GM12872 (cell line): ENCODE measurements around the gene ELMO1.

Source experiments
- TF ChIP-seq, protein P1 (sequence below): IDR thresholded peaks from 3 replicates; pipeline ENCODE4 v1.5.1; 2011; ENCODE audit warnings: low read depth, mild to moderate bottlenecking, low read length, moderate library complexity; ENCODE audit not compliant: insufficient read depth

Gene ELMO1

DNA sequence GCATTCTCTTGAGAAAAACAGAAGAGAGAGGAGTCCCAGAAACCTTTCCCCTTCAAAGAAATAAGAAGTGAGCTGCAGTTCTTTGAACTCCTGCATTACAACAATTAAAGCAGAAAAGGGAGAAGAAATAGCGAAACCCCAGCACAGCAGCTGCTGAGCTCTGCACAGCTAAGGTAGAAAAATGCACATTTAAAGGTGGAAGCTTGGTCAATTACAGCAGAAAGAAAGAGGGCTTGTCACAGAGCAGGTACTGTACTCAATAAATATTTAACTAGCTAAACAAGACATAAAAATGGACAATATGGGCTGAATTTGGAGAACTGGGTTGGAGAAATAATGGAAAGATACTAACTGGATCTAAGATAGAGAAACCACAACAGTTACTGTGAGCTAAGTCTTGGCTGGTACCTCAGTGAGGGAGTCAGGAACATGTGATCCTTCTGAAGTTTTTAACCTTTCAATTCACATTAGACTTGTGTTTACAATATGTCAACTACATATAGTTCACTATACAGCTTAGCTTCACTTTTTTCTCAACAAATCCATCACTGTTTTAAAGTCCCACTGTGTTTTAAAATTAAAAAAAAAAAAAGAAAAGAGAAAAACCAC lies 332.5 kb downstream of the ELMO1 start:
- TF ChIP-seq, protein P1, sequence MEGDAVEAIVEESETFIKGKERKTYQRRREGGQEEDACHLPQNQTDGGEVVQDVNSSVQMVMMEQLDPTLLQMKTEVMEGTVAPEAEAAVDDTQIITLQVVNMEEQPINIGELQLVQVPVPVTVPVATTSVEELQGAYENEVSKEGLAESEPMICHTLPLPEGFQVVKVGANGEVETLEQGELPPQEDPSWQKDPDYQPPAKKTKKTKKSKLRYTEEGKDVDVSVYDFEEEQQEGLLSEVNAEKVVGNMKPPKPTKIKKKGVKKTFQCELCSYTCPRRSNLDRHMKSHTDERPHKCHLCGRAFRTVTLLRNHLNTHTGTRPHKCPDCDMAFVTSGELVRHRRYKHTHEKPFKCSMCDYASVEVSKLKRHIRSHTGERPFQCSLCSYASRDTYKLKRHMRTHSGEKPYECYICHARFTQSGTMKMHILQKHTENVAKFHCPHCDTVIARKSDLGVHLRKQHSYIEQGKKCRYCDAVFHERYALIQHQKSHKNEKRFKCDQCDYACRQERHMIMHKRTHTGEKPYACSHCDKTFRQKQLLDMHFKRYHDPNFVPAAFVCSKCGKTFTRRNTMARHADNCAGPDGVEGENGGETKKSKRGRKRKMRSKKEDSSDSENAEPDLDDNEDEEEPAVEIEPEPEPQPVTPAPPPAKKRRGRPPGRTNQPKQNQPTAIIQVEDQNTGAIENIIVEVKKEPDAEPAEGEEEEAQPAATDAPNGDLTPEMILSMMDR, result no peak

DNA sequence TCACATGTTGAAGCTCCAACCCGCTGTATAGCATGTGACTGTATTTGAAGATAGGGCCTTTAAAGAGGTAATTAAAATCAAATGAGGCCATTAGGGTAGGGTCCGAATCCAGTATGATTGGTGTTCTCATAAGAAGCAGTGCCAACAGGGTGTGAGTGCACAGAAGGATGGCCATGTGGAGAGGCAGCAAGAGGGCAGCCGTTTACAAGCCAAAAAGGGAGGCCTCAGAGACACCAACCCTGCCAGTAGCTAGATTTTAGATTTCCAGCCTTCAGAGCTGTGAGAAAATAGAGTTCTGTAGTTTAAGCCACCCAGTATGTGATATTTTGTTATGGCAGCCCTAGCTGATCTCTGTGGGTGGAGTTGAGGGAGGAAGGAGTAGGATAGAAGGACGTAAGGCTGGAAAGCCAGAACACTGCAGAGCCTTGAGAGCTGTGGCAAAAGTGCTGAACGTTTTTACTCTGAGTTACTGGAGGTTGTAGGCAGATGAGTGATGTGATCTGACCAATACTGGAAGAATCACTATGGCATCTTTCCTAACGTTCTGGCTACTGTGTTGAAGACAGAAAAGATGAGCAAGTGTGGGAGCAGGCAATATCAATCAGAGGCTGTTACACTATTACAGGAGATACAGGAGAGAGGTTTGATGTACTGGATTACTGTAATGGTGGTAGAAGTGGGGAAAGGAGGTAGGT lies 334.9 kb downstream of the ELMO1 start:
- TF ChIP-seq, protein P1, result no peak

DNA sequence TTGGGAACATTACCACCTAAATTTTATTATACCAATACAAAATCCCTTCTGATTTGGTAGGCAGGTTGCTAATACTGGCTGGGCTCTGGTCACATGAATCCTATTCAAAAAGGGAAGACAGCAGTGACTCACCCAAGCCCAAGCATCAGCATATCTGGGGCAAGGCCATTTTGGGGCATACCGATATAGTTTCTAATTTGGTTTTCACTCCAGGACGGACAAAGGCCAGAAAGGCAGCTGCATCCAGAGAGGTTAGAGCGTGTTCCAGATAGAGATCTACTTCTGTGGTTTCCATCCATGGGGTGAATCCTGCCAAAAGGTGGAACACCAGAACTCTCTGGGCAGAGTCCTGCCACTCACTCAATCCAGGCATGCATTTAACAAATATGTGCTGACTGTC lies 335.8 kb downstream of the ELMO1 start:
- TF ChIP-seq, protein P1, result no peak

DNA sequence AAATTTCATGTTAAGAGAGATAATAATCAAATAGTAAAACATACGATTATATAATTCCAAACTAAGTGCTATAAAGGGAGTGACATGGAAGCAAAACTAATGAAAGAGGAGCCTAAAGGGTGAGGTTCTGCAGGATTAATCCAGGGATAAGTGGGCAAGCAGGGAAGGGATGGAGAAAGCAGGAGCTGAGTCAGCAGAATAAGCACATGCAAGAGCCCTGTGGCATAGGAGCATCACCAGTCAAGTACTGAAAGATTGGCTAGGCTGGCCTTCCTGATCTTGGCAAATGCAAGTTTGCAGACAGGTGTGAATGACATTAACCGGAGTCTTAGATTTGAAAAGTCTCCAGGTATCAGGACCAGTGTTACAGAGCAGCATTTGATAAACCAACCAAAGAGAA lies 336.4 kb downstream of the ELMO1 start:
- TF ChIP-seq, protein P1, result no peak

GRCh38 chr7:37111459-37111858 lies 337.2 kb downstream of the ELMO1 start:
- TF ChIP-seq, protein P1, result no peak

DNA sequence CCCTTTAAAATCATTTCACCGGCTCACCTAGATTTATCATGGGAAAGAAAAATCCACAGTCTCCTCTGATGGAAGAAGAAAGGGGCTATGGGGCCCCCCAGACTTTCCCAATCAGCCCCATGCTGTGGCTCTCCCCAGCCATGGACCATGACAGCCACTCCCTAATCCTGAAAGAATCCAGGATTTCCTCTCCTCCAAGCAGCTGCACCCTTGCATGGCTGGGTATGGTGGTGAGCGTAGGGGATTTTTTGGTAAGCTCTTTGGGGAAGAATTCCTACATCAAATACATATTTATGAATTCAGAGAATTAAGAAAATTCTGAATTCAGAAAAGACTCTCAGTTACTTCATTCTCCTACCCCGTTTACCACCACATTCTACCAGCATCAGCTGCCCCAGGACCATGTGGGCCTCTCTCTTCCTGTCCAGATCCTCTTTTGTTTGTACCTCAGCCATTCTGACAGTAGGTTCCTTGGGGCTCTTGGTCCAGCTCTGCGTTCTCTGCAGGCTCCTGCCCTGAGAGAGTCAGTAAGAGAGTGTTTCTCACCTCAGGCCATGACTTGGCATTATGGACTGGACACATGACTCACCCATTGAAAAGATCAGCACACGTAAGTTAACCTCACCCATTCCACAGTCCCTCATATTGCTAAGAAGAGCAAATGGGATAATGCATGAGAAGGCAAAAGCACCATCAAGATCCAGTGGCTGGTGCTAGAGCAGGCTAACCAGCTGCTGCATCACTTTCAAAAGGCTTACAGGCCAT lies 337.8 kb downstream of the ELMO1 start:
- TF ChIP-seq, protein P1, result no peak

DNA sequence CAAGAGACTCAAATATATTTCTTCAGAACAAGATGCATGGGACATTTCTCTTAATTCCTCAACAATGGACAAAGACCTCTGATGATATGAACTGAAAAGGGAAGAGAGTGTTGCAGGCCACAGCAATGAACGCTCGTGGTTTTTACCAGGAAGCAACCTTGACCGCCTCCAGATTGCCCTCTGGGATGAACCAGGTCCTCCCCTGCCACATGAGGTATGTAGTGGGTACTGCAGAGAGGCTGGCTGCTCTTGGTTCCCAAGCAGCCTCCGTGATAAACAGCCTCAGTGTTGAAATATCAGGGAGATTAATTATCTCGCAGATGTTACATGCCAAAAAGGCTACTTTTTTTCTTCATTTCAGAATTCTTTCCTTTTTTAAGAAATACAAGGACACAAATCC lies 338.8 kb downstream of the ELMO1 start:
- TF ChIP-seq, protein P1, result no peak
